ENCODE results near the gene SLC13A5.
"Not testable (repeated sequence)": the region's sequence is repeated elsewhere in the genome, so short reads cannot be mapped to it uniquely, and the experiment has no call there.

SLC13A5 gene

DNA sequence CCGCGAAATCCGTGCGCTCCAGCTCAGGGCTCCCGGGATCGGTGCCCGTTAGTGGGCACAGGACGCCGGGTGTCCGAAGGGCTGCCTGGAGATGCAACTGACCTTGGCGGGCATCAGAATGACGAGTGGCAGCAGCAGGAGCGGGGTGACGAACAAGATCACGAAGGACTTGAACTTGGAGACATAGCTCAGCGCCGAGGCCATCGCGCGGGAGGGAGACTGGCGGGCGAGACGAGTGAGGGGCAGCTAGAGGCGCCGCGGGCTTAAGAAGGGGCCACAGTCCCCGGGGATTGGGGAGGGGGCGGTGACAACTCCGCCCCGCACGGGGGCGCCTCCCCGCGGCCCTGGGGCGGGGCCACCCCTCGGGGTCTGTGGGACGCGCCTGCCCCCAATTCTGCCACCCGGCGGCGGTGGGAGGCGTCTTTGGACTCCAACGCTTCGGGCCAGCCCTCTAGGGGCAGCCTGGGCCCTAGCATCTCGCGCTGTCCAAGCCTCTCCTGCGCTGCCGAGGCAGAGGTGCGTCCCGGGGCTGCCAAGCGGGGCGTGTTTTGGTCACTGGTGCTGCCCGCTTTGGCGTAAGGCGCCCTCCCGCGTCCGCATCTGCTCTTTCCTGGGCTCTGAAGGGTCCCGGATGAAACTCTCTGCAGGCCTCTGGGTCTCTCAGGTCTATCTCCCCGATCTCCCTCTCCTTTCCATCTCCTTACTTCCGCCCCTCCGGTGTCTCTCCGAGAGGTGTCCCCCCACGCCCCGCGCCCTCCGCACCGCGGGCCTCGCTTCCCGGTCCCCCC is at the start of gene SLC13A5:
Gene SLC13A5 (minus strand): TSS at position 240 of the 788 bp plus-strand sequence. CDS start 36 bp downstream, at position 204.
- DNase-seq, result no peak

DNA sequence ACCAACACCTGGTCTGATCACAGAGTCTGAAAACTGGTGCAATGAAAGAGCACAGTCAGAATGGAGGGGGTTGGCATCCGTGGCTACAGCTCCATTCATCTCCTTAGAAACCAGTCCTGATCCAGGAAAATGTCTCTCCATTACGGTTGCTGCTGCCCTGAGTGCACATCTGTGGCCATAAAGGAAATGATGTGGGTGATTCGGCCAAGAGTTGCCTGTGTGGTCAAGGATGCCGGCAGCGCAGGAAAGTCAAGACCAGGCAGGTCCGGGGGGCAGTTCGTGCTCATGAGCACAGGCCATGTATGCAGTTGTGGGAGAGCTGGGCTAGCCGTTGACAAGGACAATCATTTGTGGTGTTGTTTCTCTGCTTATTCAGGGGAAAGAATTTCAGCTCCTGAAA is 48.6 kb upstream of the SLC13A5 start:
- DNase-seq, result no peak

DNA sequence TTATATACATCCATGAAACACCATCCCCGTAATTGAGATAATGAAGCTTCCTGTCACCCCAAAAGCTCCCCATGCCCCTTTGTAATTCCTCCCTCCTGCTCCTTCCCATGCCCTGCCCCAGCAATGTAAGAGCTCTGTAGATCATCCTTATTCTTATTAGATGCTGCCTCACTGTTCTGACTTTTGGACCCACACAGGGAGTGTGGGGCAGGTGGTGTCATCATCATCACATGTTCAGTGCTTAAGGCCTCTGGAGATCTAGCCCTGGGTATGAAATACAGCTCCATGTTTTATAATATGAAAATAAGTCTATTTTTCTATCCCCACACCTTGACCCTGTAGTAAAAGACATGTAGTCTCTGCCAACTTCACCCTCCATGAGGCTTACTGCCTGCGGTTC is 44.6 kb upstream of the SLC13A5 start:
- no peak for DNase-seq

DNA sequence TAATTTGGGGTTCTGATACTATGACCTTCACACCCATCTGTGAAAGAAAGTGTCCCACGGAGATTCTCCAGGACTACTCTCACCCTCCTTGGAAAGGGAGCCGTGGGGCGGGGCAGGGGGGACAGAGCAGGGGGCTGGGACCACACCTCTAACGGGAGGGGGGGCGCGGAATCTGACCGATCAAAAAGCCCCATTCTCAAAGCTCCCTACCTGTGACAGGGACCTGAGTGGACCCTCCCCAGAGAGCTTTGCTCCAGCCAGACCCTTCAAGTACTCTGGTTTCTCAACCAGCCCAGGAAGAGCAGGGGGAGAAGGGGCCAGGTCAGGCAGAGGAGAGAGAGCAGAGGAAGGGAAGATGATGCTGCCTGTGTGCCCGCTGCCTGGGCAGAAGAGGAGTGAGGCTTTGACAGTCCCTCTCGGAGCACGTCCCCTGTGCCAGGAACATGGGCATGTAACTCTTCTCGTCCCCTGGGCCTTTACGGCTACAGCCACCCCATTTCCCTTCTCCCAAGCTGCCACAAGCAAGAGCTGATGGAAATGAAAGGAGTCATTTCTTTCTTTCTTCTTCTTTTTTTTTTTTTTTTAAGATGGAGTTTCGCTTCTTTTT is 43.4 kb upstream of the SLC13A5 start:
- no peak for DNase-seq

DNA sequence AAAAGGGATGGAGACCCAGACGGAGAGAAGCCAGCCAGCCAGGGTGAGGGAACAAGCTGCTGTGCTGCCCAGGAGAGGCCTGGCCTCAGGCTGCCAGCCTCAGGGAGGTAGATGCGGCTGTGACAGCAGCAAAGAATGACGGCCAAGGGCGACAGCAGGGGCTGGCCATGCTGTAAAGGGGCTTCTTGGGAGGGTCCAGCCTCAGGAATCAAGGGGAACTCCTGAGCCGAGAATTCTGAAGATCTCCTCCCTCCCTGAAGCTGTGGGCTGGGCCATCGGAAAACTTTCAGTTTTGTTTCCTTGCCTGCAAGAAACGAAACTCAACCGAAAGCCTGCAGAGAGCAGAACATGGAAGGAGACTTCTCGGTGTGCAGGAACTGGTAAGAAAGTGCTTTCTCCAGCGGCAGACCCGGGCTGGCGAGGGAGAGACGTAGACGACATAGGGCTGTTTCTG is 42.6 kb upstream of the SLC13A5 start, which contains the start of gene XAF1:
Gene XAF1 (plus strand): TSS at position 316 of the 454 bp plus-strand sequence. CDS start 33 bp downstream, at position 349.
- DNase-seq, result no peak

DNA sequence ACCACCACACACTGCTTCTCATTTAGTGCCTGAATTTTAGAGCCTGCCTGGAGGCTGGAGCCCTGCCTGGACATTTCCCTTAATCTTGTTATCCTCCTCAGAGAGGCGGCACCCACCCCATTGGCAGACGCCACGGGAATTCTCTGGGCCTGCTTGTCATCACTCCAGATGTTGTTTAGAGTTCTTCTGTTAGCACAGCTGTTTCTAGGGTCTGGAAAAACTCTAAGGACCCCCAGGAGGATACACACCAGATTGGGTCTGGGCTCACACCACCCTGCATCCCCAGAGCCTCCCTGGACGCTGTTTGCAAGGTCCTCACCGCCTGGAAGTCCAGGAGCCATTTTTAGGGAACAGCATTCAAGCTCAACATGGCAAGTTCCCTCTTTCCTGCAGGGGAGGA is 42.1 kb upstream of the SLC13A5 start:
- no peak for DNase-seq

DNA sequence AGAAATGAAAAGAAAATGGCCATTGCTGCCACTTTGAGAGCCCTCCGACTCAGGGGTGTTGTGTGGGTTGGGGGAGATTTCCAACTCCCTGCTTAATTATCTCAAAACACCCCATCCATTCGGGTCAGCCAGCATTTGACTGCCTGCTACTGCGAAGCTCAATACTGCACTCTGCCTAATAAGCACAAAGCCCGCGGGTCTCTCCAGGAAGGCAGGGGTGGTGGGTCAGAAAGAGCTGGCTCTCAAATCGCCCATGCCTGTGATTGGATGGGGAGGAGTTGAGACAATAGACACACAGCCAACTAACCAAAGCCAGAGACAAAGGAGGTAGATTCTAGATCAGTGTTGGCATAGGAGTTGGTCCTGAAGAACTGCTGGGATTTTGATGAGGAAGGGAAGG is 40.4 kb upstream of the SLC13A5 start:
- no peak for DNase-seq

DNA sequence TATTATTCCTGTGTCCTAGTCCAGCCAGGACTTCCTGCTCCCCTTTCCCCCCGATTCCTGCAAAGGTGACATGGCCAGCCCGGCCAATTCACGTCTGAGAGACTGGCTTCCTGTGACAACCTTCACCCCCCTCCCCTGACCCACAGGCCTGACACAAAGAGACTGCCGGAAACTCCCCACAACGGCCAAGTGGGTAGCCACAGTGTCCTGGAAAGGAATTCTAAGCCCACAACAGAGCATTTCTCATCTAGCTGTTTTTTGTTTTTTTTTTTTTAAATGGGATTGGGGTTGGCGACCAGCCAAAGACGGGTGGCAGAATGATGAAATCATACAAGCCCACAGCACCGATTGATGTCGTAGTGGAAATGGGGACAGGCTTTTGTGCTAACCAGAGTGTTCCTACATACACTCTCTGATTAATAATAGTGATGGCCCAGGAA is 39.9 kb upstream of the SLC13A5 start:
- DNase-seq, result no peak

DNA sequence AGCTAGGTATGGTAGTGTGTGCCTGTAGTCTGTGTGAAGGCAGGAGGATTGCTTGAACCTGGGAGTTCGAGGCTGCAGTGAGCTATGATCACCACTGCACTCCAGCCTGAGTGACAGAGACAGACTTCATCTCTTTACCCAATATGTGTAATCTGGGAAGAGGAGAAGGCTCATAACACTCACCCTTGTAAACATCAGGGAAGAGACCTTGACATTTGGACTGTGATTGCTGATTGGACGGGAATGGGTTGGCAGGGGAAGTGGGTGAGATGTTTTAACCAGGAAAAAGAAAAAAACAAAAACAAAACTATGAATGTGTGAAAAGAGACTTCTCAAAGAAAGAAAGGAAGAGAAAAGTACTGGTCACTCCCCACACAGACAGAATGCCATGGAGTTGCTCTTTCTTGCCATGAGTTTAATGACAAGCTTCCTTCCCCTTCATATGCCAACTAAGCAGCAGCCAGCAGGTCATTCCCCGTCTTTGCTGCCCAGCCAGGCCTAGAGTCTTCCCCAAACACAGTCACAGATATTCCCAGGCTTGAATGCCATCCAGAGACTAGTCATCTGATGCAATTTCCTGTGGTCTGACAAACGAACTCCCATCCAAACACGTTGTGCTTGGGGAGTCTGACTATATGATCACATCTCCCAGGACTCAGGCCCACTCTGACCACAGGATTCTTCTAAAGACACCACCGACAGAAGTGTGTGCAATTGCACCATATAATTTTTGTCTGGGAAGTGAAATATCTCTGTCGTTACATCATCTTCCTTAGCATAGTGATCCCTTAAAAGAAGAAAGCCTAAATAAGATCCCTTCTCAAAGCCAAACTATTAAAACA is 39.1 kb upstream of the SLC13A5 start:
- no peak for DNase-seq

DNA sequence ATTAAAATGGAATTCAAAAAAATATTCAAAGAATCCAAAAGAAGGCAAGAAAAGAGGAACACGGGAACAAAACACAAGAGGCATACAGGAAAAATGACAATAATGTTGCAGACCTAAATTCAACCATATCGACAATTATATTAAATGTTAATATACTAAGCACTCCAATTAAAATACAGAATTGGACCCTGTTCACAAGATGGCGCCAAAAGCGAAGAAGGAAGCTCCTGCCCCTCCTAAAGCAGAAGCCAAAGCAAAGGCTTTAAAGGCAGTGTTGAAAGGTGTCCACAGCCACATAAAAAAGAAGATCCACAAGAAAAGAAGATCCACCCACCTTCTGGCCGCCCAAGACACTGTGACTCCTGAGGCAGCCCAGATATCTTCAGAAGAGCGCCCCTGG is 36.4 kb upstream of the SLC13A5 start:
- no peak for DNase-seq

DNA sequence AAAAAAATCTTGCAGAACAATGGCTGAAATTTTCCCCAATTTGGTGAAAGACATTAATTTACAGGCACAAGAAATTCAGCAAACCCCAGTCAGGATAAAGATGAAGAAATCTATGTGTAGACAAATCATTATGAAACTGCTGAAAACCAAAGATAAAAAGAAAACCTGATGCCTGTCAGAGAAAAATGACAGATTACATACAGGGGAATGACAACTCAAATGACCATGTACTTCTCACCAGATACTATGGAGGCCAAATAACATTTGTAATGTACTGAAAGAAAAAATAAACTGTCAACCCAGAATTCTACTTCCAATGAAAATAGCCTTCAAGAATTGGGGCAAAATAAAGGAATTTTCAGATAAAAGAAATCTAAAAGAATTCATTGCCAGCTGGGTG is 35.4 kb upstream of the SLC13A5 start:
- DNase-seq, result no peak

DNA sequence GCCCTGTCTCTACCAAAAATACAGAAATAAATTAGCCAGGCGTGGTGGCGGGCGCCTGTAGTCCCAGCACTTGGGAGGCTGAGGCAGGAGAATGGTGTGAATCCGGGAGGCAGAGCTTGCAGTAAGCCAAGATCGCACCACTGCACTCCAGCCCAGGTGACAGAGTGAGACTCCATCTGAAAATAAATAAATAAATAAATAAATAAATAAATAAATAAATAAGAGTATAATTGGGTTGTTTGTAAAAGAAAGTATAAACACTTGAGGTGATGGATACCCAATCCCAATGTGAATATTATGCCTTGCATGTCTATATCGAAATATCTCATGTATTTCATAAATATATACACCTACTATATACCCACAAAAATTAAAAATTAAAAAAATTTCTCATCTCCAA is 33.5 kb upstream of the SLC13A5 start:
- not testable (repeated sequence) for DNase-seq

DNA sequence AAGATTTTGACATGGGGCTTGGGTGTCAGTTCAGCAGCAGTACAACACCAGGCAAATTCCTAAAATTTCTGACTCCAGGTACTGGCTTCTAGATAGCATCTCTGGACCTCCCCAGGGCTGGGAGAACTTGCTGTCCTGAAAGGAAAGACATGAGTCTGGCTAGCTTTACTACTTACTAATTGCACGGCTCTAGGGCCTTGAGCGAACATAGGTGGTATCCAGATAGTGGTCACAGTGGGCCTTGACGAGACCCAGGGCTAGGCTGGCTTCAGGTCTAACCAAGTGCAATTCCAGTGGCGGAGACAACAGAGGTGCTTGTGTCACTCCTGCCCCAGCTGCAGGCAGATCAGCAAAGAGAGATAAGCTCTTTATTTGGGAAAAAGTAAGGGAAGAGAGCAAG is 16.4 kb upstream of the SLC13A5 start:
- no peak for DNase-seq

DNA sequence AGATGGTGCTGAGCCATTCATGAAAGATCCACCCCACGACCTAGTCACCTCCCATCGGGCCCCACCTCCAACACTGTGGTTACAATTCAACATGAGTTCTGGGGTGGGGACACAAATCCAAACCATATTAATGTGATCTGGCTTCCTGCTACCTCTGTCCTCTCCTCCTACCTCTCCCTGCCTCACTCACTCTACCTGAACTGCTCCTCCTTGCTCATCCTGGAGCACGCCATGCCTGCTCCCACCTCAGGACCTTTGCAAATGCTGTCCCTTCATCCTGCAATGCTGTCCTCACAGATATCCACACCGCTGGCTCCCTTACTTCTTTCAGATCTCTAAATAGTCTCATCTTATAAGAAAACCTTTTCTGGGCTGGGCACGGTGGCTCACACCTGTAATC is 10.8 kb upstream of the SLC13A5 start:
- DNase-seq, result no peak

DNA sequence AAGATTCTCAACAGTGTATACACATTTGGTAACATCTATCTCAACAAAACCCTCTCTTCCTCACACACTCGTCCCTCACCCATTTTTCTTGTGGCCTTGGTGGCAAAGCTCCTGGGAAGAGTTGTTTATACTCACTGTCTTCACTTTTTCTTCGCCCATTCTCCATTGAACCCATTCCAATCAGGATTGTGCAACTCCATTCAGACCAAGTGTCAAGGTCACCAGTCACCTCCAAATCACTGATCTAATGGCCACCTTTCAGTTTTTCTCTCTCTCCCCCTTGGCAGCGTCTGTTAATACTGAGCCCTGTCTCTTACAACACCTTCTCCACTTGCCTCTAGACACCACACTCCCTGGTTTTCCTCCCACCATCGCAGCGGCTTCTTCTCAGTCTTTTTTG is 8.6 kb upstream of the SLC13A5 start:
- no peak for DNase-seq

DNA sequence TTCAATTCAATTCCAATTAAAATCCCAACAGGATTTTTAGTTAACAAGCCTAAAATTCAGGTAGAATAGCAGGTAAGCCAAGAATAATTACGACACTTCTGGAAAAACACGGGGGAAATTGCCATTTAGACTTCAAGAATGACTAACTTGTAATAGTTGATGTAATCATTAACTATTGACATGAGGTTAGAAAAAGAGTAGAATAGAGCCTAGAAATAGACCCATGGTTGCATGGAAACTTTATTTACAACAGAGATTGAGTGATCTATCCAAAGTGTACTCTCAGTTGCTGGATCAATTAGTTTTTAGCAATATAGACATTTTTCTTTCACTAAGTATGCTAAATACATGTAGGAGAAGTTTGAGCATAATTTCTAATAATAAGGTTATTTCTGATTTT is 3.6 kb upstream of the SLC13A5 start:
- no peak for DNase-seq

DNA sequence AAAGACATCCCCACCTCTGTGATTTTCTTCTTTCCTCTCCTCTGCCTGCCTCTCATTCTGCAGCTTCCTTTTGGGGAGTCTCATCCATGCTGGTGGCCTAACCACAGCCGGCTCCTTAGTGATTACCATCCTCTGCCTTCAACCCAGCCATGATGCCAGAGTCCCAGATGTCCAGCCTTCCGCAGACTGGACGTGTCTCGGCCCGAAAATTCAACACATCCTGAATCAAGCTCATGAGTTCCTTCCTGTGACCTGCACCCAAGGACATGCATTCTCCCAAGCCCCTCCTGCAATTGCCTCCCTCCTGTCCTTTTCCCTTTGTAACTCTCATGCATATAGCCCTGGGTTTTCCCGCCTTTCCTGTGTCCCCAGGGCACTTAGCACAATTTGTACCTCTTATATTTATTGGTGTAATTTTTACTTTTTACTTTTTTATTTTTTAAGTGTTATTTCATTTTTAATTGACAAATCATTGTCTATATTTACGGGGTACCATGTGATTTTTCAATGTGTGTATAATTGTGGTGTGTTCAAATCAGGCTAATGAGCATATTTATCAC is 1.2 kb upstream of the SLC13A5 start:
- no peak for DNase-seq

DNA sequence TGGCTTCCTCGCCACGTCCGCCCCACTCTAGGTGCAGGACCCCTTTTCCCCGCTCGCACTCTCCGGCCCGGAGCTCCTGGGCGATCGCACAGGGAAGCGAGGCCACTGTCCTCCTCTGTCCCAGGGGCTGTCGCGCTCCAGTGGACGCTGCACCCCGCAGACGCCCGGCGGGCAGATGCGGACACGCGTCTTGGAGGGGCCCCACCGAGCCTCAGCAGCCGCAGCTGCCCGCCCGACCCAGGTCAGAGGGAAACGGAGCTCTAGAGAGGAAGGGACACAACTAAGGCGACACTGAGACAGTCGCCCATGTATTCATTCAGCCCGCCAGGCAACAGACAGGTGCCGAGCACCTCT is 726 bp upstream of the SLC13A5 start:
- no peak for DNase-seq

DNA sequence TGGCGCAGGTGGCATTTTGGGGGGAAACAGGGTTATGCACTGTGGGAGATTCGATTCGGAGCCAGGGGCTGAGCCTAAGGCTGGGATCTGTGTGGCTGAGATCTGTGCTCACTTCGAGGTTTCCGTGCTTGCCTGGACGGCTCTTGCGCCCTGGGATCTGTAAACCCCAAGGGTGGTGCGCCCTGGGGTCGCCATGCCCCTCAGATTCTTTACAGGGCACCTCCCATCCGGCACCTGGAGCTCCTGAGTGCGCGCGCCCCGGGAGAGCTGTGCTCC is 377 bp downstream of the SLC13A5 start:
- DNase-seq, result no peak

DNA sequence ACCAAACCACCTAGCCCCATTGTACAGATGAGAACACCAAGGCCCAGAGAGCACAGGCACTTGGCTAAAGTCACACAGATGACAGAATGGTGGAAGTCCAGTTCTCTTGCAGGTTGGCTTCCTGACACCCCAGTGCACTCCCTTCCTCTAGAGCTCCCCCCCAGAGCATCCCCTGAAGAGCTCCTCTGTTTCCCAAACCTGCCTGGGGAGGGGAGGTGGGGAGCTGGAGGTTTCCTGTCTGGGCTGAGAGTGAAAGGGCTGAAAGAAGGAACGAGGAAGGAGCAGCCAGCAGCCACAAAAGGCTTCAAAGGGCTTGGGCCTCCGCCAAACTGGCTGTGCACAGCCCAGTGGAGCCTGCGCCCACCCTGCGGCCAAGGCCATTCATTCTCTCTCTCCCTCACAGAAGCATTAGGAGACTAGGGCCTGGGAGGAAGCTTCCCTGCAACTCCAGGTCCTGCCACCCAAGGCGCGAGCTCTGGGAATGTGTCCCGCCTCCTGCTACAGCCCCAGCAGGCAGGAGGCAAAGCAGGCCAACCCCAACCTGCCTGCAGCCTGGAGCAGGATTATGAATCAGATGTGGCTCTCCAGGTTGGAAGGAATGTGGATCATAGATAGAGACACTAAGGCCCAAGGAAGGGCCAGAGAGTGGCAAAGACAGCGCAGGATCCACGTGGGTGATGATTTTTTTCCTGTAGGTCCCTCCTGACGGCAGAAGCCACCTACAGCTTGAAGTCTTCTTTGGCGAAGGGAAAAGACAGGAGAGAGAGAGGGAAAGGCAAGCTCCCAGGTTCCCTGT is 913 bp downstream of the SLC13A5 start:
- DNase-seq, result no peak

DNA sequence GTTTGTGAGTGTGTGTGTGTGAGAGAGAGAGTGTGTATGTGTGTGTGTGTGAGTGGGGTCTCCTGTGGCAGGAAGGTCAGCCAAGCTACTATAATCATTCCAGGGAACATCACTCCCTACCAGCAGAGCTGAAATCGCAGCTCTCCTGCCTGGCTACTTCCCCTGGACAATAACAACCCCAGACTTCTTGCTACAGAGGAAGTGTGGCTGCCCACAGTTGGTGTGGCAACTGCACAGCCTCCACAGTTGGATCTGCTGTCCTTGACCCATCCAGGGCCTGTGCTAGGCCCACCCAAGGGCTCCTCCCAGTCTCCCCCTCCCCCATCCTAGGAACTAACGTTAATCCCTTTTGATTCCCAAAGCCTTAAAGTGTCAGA is 1.5 kb downstream of the SLC13A5 start:
- DNase-seq, result no peak

DNA sequence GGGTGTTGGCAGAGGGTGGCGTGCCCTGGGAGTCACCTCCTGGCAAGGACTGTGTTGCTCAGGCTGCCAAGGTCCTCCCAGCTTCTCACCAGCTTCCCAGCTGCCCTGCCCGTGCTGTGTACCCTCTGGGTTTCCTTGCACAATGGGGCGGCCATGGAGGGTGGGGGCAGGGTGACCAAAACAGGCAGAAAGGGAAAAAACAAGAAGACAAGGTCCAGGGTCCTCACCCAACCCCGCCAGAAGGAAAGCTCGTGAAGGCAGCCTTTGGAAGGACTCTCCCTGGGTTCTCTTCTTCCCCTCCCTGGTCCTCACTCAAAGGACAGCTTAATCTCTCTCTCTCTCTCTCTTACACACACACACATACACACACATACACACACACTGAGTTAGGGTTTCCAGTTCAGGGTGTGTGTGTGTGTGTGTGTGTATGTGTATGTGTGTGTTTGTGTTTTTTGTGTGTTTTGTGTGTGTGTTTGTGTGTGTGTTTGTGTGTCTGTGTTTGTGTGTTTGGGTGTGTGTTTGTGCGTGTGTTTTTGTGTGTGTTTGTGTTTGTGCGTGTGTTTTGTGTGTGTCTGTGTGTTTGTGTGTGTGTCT is 2.0 kb downstream of the SLC13A5 start:
- DNase-seq, result no peak

All from NCI-H510A (cell line).